Vagina (tissue), 2 donors: ENCODE data around the gene GNPTG. TPM values are rescaled to one million over a fixed set of nuclear protein-coding genes. Genes with fewer than 3 reads are reported as not detected.

Experiments used
- DNase-seq, 2 donors: peaks; one replicate each; pipeline ENCODE4 v3.0.0-alpha.2; 2017; ENCODE audit errors: extremely low spot score in 2 of 2
- H3K27ac ChIP-seq: fragments of 200-600 bp; sonication (generic); one replicate; pipeline ENCODE4 v1.5.1; 2019
- H3K27me3 ChIP-seq: fragments of 200-600 bp; sonication (generic); one replicate; pipeline ENCODE4 v1.5.1; 2019
- H3K36me3 ChIP-seq, 2 donors: fragments of 200-600 bp; sonication (generic); one replicate each; pipeline ENCODE4 v1.5.1; 2017 to 2019
- H3K4me1 ChIP-seq: fragments of 200-600 bp; sonication (generic); one replicate; pipeline ENCODE4 v1.5.1; 2019
- H3K4me3 ChIP-seq, 2 donors: fragments of 200-600 bp; sonication (generic); 1 replicate in 1 of 2; 2 replicates in 1 of 2; pipeline ENCODE4 v1.5.1; 2016 to 2019
- H3K9me3 ChIP-seq: fragments of 200-600 bp; sonication (generic); one replicate; pipeline ENCODE4 v1.5.1; 2019
- POLR2A ChIP-seq, 2 donors: fragments of 450-650 bp; IDR thresholded peaks; one replicate each; pipeline ENCODE4 v1.6.1; 2017; ENCODE audit warnings: antibody characterized with exemption in 2 of 2, mild to moderate bottlenecking in 2 of 2, moderate library complexity in 2 of 2
- POLR2AphosphoS5 ChIP-seq, 2 donors: sonication (generic); formaldehyde crosslinking; IDR thresholded peaks; one replicate each; pipeline ENCODE4 v1.9.0; 2017; ENCODE audit warnings: antibody characterized with exemption in 2 of 2, mild to moderate bottlenecking in 2 of 2, low read depth in 1 of 2; ENCODE audit not compliant: insufficient read depth in 1 of 2
- intact Hi-C: fragments of 100-400 bp; cut with DNase I; formaldehyde crosslinking; loops from one replicate; pipeline ENCODE4 v1.15.1; 2023
- total RNA-seq: library from RNA; depleted of rRNA; stranded (reverse); fragments of >200 nt; gene quantifications from one replicate; pipeline ENCODE4 v1.2.3, GENCODE V29; 2016
- TF ChIP-seq, protein P1 (sequence below), 3 experiments: fragments of 450-650 bp in 2 of 3; fragments of 200-600 bp in 1 of 3; sonication (generic) in 1 of 3; IDR thresholded peaks; one replicate each; pipeline ENCODE4 v1.5.1; 2017 to 2019; ENCODE audit warnings: antibody characterized with exemption in 3 of 3, mild to moderate bottlenecking in 2 of 3, moderate library complexity in 2 of 3

The GNPTG gene
- total RNA-seq, 1 donor from 2014 or later, result 63.3 TPM

DNA sequence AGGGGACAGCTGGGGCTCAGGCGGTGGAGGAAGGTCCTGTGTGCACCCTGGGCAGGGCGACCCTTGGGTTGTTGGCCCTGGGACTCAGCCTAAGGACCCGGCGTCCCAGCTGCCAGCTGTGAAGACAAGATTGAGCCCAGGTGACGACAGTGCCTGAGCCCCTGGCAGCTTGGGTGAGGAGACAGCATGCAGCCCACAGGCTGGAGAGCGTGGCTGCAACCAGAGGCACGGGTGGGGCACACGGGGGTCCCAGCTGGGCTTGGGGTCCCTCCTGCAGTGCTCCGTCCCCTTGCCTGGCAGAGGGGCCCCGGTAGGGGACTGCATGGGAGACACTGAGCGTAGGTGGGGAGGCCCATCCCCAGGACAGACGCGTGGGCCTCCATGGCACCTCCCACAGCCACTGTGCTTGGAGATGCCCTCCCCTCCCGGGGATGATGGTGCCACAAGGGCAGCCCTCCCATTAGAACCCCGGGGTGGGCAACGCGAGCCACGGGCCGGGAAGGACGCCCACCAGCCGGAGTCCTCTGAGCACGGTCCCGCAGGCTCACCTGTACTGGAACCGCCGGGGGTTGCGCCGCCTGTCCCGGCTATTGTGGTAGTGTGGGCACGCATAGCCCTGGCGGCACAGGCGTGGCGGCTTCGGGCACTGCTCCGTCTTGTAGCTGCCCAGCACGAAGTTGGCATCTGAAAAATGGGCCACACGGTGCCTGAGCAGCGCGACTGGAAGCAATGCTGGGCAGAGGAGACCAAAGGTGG is 47.3 kb downstream of the GNPTG start:
- Histone ChIP-seq H3K36me3 (peaks cover 0 to 77% of the 10 kb centered on the region in 2 donors), H3K27ac (no peak overlapping the region), H3K9me3 (no peaks in the 10 kb centered on the region), H3K27me3 (no peaks in the 10 kb centered on the region), H3K4me3 (no peak overlapping the region), H3K4me1 (no peaks in the 10 kb centered on the region)
- DNase-seq, result no peak
- intact Hi-C loops, result no loop called here
- TF ChIP-seq POLR2AphosphoS5 (IDR thresholded peaks at IDR 0.05; ENCODE audit: insufficient read depth in 1 of 2, low read depth in 1 of 2) (no peak), POLR2A (IDR thresholded peaks at IDR 0.05) (no peak)

- Histone ChIP-seq H3K27me3 (no peaks in the 10 kb centered on the region), H3K36me3 (peaks cover 0 to 55% of the 10 kb centered on the region in 2 donors), H3K4me1 (no peaks in the 10 kb centered on the region), H3K9me3 (no peaks in the 10 kb centered on the region), H3K4me3 (no peak overlapping the region), H3K27ac (no peak overlapping the region)
- DNase-seq, result no peak
- TF ChIP-seq, protein P1, sequence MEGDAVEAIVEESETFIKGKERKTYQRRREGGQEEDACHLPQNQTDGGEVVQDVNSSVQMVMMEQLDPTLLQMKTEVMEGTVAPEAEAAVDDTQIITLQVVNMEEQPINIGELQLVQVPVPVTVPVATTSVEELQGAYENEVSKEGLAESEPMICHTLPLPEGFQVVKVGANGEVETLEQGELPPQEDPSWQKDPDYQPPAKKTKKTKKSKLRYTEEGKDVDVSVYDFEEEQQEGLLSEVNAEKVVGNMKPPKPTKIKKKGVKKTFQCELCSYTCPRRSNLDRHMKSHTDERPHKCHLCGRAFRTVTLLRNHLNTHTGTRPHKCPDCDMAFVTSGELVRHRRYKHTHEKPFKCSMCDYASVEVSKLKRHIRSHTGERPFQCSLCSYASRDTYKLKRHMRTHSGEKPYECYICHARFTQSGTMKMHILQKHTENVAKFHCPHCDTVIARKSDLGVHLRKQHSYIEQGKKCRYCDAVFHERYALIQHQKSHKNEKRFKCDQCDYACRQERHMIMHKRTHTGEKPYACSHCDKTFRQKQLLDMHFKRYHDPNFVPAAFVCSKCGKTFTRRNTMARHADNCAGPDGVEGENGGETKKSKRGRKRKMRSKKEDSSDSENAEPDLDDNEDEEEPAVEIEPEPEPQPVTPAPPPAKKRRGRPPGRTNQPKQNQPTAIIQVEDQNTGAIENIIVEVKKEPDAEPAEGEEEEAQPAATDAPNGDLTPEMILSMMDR (IDR thresholded peaks at IDR 0.05), result no peak
- TF ChIP-seq POLR2A (IDR thresholded peaks at IDR 0.05) (no peak), POLR2AphosphoS5 (IDR thresholded peaks at IDR 0.05; ENCODE audit: insufficient read depth in 1 of 2, low read depth in 1 of 2) (no peak)
- intact Hi-C loops, result no loop called here
These were observed 49.5 kb downstream of the GNPTG start for GRCh38 chr16:1401061-1401757.

DNA sequence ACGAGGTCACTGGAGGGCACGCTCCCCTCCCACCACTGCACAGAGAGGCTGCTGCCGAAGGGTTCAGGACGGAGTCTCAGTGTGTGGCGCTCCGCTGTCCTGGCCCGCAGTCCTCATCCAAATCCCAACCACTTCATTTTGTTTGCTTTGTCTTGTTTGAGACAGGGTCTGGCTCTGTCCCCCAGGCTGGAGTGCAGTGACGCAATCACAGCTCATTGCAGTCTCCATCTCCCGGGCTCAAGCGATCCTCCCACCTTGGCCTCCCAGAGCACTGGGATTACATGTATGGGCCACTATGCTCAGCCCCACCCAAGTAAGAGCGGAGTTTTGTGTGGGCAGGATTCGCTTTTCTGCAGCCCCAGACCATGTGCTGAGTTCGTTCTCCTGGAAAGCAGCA is 50.0 kb downstream of the GNPTG start:
- intact Hi-C loops, result no loop called here
- Histone ChIP-seq H3K27me3 (no peaks in the 10 kb centered on the region), H3K36me3 (peaks cover 0 to 51% of the 10 kb centered on the region in 2 donors)

DNA sequence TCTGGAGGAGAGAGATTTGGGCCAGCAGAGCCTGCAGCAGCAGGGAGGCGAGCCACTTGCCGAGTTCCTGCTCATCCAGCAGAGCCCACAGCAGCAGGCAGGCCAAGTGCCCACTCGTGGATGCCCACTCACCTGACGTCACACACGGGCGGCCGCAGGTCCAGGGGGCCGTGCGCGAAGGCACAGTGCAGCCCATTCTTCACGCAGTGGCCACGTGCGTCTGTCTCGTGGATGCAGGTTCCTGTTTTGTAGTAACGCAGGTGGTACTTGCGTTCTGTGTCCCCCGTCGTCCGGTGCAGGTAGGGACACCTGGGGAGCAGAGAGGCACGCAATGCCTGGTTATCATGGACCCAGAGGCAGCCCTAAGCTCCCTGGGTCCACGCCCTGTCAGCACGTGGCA is 51.3 kb downstream of the GNPTG start:
- intact Hi-C loops, result no loop called here
- TF ChIP-seq POLR2AphosphoS5 (IDR thresholded peaks at IDR 0.05; ENCODE audit: insufficient read depth in 1 of 2, low read depth in 1 of 2), result no peak
- no peak for TF ChIP-seq POLR2A (IDR thresholded peaks at IDR 0.05)
- TF ChIP-seq, protein P1 (IDR thresholded peaks at IDR 0.05), result no peak
- Histone ChIP-seq H3K27ac (no peak overlapping the region), H3K36me3 (peaks cover 0 to 50% of the 10 kb centered on the region in 2 donors), H3K4me3 (no peak overlapping the region), H3K4me1 (peaks cover 10% of the 10 kb centered on the region), H3K9me3 (no peaks in the 10 kb centered on the region), H3K27me3 (no peaks in the 10 kb centered on the region)
- no peak for DNase-seq

More for the DNA sequence above, 50.0 kb downstream of the GNPTG start:
- no peak for DNase-seq
- Histone ChIP-seq H3K27ac (no peak overlapping the region), H3K9me3 (no peaks in the 10 kb centered on the region), H3K4me1 (no peaks in the 10 kb centered on the region), H3K4me3 (no peak overlapping the region)
- no peak for TF ChIP-seq POLR2A (IDR thresholded peaks at IDR 0.05)
- TF ChIP-seq POLR2AphosphoS5 (IDR thresholded peaks at IDR 0.05; ENCODE audit: insufficient read depth in 1 of 2, low read depth in 1 of 2), result no peak
- TF ChIP-seq, protein P1 (IDR thresholded peaks at IDR 0.05), result no peak

DNA sequence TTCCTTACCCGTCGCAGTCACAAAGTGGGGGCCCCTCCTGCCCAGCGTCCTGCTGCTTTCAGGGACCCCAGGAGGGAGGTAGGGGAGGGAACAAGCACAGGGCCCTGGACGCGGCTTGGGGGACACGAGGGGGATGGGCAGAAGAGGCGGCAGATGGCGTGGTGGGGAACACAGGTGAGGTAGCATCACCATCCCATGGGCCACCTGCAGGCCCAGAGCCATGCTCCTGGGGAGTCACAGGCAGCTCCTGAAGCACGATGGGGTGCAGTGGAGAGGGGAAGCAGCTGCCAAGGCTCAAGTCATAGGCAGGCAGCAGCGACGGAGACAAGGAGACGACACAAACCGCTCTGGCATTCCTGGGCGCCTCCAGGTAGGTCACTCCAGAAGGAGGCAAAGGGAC is 52.0 kb downstream of the GNPTG start:
- Histone ChIP-seq H3K27me3 (no peaks in the 10 kb centered on the region), H3K4me3 (no peak overlapping the region), H3K4me1 (peaks cover 16% of the 10 kb centered on the region), H3K36me3 (peaks cover 0 to 43% of the 10 kb centered on the region in 2 donors), H3K27ac (no peak overlapping the region), H3K9me3 (no peaks in the 10 kb centered on the region)
- TF ChIP-seq, protein P1 (IDR thresholded peaks at IDR 0.05), result no peak
- TF ChIP-seq POLR2AphosphoS5 (IDR thresholded peaks at IDR 0.05; ENCODE audit: insufficient read depth in 1 of 2, low read depth in 1 of 2), result no peak
- TF ChIP-seq POLR2A (IDR thresholded peaks at IDR 0.05), result no peak
- DNase-seq, result no peak
- intact Hi-C loops, result no loop called here
